DND-41 (cell line): ENCODE data around the gene TNIK.

ENCODE experiments used
- ATAC-seq: fragments of 200-7000 bp; cut with Tn5 transposase; 3 replicates; pipeline ENCODE4 v1.9.1; 2021; ENCODE audit warnings: low read depth; ENCODE audit not compliant: insufficient read depth
- DNase-seq: peaks from one replicate; pipeline ENCODE4 v3.0.0-alpha.2; 2020
- H2AFZ ChIP-seq: 2 replicates; pipeline ENCODE4 v1.6.0; 2012; ENCODE audit warnings: low read depth, low read length
- H3K27ac ChIP-seq: 2 replicates; pipeline ENCODE4 v1.5.1; 2012; ENCODE audit warnings: low read length, inconsistent platforms
- H3K27me3 ChIP-seq: fragments of 200-600 bp; sonication (generic); 2 replicates; pipeline ENCODE4 v1.6.0; 2012; ENCODE audit warnings: low read length, mild to moderate bottlenecking, inconsistent platforms; ENCODE audit not compliant: insufficient read depth, poor library complexity
- H3K36me3 ChIP-seq: 2 replicates; pipeline ENCODE4 v1.5.1; 2012; ENCODE audit warnings: low read length, inconsistent platforms; ENCODE audit not compliant: insufficient read depth
- H3K4me1 ChIP-seq: 2 replicates; pipeline ENCODE4 v1.5.1; 2012; ENCODE audit warnings: mild to moderate bottlenecking, low read length; ENCODE audit not compliant: insufficient read depth
- H3K4me2 ChIP-seq: 2 replicates; pipeline ENCODE4 v1.6.0; 2012; ENCODE audit warnings: mild to moderate bottlenecking, moderate library complexity, low read length, inconsistent platforms; ENCODE audit not compliant: insufficient read depth
- H3K4me3 ChIP-seq, 2 experiments: fragments of 200-600 bp in 1 of 2; shearing (Covaris generic) in 1 of 2; 2 replicates each; pipeline ENCODE4 v1.5.1; 2012 to 2016; ENCODE audit warnings: inconsistent platforms in 2 of 2, low read length in 2 of 2, mild to moderate bottlenecking in 2 of 2, low read depth in 1 of 2, moderate library complexity in 1 of 2
- H3K79me2 ChIP-seq: 2 replicates; pipeline ENCODE4 v1.6.0; 2012; ENCODE audit warnings: low read length, inconsistent platforms; ENCODE audit not compliant: insufficient read depth
- H3K9ac ChIP-seq: 2 replicates; pipeline ENCODE4 v1.6.0; 2012; ENCODE audit warnings: low read depth, mild to moderate bottlenecking, inconsistent platforms, low read length, moderate library complexity
- H3K9me3 ChIP-seq: 2 replicates; pipeline ENCODE4 v1.5.1; 2012; ENCODE audit warnings: low read length, moderate library complexity, mild to moderate bottlenecking, inconsistent platforms; ENCODE audit not compliant: insufficient read depth, severe bottlenecking
- H4K20me1 ChIP-seq: 2 replicates; pipeline ENCODE4 v1.6.0; 2012; ENCODE audit warnings: low read length; ENCODE audit not compliant: insufficient read depth
- CTCF ChIP-seq: IDR thresholded peaks from 2 replicates; pipeline ENCODE4 v1.5.1; 2012; ENCODE audit warnings: borderline replicate concordance, low read length, moderate library complexity, mild to moderate bottlenecking; ENCODE audit not compliant: poor library complexity, severe bottlenecking; ENCODE audit errors: extremely low read depth
- EZH2 ChIP-seq: IDR thresholded peaks from 3 replicates; pipeline ENCODE4 v1.6.1; 2012; ENCODE audit warnings: borderline replicate concordance, low read depth, mild to moderate bottlenecking, moderate library complexity, low read length, inconsistent platforms; ENCODE audit not compliant: severe bottlenecking

TNIK gene

GRCh38 chr3:171068658-171069057, 391.5 kb downstream of the TNIK start:
- Histone ChIP-seq H3K27ac (no peak overlapping the region), H2AFZ (no peak overlapping the region)
- ATAC-seq, result no peak

GRCh38 chr3:171066206-171066605, 394.0 kb downstream of the TNIK start:
- H3K4me1 ChIP-seq, result no peaks in the 10 kb centered on the region
- H3K27me3 ChIP-seq, result no peaks in the 10 kb centered on the region
- H3K4me3 ChIP-seq, result no peak overlapping the region
- no peak for TF ChIP-seq CTCF
- no peak for TF ChIP-seq EZH2
- no peaks in the 10 kb centered on the region for H3K36me3 ChIP-seq
- H3K9me3 ChIP-seq, result no peaks in the 10 kb centered on the region
- no peak for DNase-seq
- no peak overlapping the region for H3K4me2 ChIP-seq
- no peak for ATAC-seq
- H3K9ac ChIP-seq, result no peak overlapping the region
- no peaks in the 10 kb centered on the region for H4K20me1 ChIP-seq
- H3K27ac ChIP-seq, result no peak overlapping the region
- H3K79me2 ChIP-seq, result no peaks in the 10 kb centered on the region
- no peak overlapping the region for H2AFZ ChIP-seq

More at GRCh38 chr3:171068658-171069057, 391.5 kb downstream of the TNIK start:
- Histone ChIP-seq H3K9me3 (no peaks in the 10 kb centered on the region), H3K9ac (no peak overlapping the region), H3K4me3 (no peak overlapping the region), H3K27me3 (no peaks in the 10 kb centered on the region), H3K36me3 (no peaks in the 10 kb centered on the region), H3K4me1 (no peaks in the 10 kb centered on the region), H4K20me1 (no peaks in the 10 kb centered on the region), H3K4me2 (no peak overlapping the region), H3K79me2 (no peaks in the 10 kb centered on the region)
- DNase-seq, result no peak
- TF ChIP-seq CTCF (no peak), EZH2 (no peak)

- Histone ChIP-seq H3K9me3 (no peaks in the 10 kb centered on the region), H3K4me3 (no peak overlapping the region), H3K27me3 (no peaks in the 10 kb centered on the region), H3K27ac (no peak overlapping the region), H4K20me1 (no peaks in the 10 kb centered on the region), H2AFZ (no peak overlapping the region), H3K9ac (no peak overlapping the region), H3K79me2 (no peaks in the 10 kb centered on the region), H3K4me2 (no peak overlapping the region), H3K36me3 (no peaks in the 10 kb centered on the region), H3K4me1 (no peaks in the 10 kb centered on the region)
- DNase-seq (no peak), ATAC-seq (no peak)
- no peak for TF ChIP-seq EZH2
- no peak for TF ChIP-seq CTCF
Measured at GRCh38 chr3:171065732-171066131, 394.5 kb downstream of the TNIK start.

GRCh38 chr3:171064461-171064860, 395.7 kb downstream of the TNIK start:
- H2AFZ ChIP-seq, result no peak overlapping the region
- no peak overlapping the region for H3K27ac ChIP-seq
- ATAC-seq (no peak), DNase-seq (no peak)
- H3K36me3 ChIP-seq, result no peaks in the 10 kb centered on the region
- TF ChIP-seq CTCF (no peak), EZH2 (no peak)
- no peak overlapping the region for H3K4me2 ChIP-seq
- H3K9me3 ChIP-seq, result no peaks in the 10 kb centered on the region
- H3K4me3 ChIP-seq, result no peak overlapping the region
- H3K9ac ChIP-seq, result no peak overlapping the region
- H4K20me1 ChIP-seq, result no peaks in the 10 kb centered on the region
- no peaks in the 10 kb centered on the region for H3K79me2 ChIP-seq
- no peaks in the 10 kb centered on the region for H3K27me3 ChIP-seq
- H3K4me1 ChIP-seq, result no peaks in the 10 kb centered on the region
